Hematopoietic multipotent progenitor cell treated with erythropoietin and hydrocortisone succinate and interleukin-3 and kit ligand, for 15 days (in vitro differentiated cells): Measurements from ENCODE around the gene RDH5.

ENCODE experiments used
- DNase-seq: peaks from one replicate; pipeline ENCODE4 v3.0.0-alpha.2; 2015; ENCODE audit warnings: low spot score

RDH5 gene

DNA sequence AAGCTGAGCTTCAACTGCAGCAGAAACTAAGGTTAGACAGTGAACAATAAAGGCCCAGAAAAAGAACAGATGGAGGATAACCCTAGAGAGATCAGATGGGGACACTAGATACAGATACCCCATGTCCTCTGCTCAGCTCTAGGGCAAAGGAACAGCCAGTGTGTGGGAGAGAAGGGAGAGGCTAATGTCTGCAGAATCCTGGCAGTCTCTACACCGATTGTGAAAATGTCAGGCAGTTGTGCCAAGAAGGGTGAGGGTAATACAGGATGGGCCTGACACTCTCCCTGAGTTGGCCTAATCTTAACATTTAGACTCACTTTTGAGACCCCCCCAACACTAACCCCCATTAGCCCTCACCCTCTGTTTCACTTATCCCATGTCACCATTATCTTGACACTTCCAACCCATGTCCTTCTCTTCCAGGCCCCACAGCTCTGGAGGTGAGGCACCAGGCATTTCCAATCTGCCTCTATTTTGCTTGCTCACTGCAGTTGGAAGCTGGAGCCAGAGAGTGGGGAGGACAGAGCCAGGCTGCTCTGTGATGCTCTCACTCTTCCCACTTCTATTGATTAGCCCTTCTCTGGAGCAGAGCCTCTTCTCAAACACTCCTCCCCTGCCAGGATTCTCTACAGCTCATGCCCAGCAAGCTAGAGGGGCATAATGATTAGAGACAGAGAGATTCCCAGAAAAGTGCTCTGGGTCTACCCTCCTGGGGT is 7.3 kb upstream of the RDH5 start:
- no peak for DNase-seq

DNA sequence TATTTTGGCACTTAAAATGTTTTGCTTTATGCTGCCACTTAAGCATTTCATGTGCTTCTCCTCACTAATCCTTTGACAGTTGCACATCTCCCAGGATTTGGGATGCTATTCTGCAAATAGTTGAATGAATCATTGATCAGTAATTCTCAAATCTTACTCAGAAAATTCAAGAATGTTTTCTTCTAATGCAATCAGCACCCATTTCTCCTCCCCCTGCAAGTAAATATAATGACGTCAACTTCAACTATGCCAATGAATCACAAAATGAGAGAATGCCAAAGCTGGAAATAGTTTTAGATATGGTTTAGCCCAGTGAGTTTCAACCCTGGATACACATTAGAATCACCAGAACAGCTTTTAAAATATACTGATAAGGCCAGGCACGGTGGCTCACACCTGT is 6.5 kb upstream of the RDH5 start:
- DNase-seq, result no peak

DNA sequence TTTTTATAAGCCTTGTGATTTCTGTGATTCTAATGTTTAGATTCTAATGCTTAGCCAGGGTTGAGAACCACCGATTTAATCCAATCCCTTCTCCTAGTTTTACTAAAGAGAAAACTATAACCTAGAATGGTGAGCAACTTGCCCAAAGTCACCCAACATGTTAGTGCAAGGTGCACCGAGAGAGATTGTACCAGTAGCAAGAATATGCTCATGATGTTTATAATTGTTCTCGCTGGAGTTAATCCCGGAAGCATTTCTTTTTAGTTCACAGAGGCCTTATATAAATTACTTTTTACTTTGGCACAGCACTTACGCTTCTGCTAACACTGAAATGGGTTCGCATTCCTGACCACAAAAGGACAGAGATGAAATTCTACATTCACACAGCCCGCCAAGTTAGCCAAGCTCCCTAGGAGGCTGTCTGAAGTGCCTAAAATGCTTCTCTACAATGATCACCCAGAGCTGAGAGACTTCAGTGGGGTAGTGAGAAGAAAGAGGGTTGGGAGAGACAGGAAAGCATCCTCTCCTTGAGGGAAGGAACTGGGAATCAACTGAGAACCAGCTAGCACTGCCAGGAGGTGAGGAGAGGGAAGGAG is 4.9 kb upstream of the RDH5 start:
- no peak for DNase-seq

GRCh38 chr12:55715833-55716581 is 4.2 kb upstream of the RDH5 start, which contains the start of gene BLOC1S1:
Gene BLOC1S1 (plus strand): TSS chr12:55716046. CDS start chr12:55716052, 6 bp downstream.
- peak; percentile 93 for DNase-seq

- DNase-seq, result no peak
Measured at GRCh38 chr12:55716582-55716957, 3.6 kb upstream of the RDH5 start.

GRCh38 chr12:55717011-55718007 is 2.9 kb upstream of the RDH5 start:
- no peak for DNase-seq

DNA sequence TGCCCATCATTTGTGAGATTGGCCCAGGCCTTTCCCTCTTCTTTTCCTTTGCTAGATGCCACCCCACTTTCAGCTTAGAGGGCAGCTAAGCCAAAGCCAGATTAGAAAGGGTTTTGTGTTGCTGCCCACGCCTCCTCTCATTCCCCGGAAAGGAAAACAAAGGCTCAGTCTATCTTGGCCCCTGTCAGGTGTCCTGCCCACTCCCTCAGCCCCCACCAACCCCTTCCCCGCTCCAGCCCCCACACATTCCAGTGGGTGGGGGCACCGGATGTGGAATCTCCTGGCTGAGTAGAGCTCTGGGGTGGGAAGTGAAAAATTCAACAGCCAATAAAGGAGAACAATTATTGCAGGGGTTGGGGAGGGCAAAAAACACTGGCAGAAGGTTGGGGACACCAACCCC is 2.2 kb upstream of the RDH5 start:
- no peak for DNase-seq

- no peak for DNase-seq
Measured at GRCh38 chr12:55718624-55719275, 1.4 kb upstream of the RDH5 start.

DNA sequence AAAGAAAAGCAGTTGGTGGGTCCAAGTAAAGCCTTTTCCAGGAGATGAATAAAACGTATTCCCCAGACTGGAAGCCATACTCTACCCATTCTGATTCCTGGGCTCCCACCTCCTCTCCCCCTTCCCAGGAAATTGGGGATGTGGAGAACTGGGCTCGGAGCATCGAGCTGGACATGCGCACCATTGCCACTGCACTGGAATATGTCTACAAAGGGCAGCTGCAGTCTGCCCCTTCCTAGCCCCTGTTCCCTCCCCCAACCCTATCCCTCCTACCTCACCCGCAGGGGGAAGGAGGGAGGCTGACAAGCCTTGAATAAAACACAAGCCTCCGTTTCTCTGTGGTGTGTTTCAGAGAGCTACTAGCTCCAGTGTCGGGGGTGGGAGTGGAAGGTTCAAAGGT is 822 bp upstream of the RDH5 start:
- DNase-seq, result no peak

GRCh38 chr12:55720894-55721444 is 776 bp downstream of the RDH5 start:
- DNase-seq, result no peak

DNA sequence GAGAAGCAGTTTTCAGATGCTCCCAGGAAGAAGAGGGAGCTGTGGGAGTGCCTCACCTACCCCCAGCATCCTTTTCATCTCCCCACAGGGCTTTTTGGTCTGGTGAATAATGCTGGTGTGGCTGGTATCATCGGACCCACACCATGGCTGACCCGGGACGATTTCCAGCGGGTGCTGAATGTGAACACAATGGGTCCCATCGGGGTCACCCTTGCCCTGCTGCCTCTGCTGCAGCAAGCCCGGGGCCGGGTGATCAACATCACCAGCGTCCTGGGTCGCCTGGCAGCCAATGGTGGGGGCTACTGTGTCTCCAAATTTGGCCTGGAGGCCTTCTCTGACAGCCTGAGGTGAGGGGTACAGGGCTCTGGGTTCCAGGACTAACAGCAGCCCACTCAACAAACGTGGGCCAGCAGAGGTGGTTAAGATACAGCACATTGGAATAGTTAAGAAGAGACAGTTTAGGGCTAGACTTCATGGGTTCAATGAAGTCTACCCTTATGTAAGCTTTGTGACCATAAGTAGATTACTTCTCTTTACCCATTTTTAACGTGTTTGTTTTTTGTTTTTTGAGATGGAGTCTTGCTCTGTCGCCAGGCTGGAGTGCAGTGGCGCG is 1.5 kb downstream of the RDH5 start:
- no peak for DNase-seq

- DNase-seq, result no peak
Measured at GRCh38 chr12:55722948-55723347, 2.8 kb downstream of the RDH5 start.

DNA sequence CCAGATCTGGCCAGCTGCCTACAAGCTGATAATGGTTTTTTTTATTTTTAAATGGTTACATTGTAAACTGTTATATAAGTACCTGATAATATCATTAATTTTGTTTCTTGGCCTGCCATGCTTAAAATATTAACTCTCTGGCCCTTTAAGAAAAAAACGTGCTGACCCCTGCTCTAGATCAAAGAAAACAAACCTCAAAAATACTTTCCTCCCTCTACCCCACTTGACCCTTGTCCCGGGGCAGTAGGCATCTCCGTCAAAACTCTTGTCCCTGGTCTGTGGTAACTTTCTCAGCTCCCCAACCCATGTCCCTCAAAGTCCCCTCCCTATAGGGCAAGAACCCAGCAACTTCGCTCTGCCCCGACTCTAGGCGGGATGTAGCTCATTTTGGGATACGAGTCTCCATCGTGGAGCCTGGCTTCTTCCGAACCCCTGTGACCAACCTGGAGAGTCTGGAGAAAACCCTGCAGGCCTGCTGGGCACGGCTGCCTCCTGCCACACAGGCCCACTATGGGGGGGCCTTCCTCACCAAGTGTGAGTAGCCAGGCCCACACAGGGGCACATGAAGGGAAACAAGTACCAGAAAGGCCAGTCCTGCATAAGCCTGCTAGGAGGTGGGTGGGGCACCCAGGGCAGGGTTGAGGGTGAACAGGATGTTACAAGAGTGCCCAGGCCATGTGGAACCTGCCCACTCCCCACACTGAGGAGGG is 3.5 kb downstream of the RDH5 start:
- no peak for DNase-seq

- DNase-seq, result peak; percentile 51
Measured at GRCh38 chr12:55724226-55724939, 4.2 kb downstream of the RDH5 start.

- DNase-seq, result no peak
Measured at GRCh38 chr12:55724940-55725309, 4.7 kb downstream of the RDH5 start.

GRCh38 chr12:55725556-55725955 is 5.4 kb downstream of the RDH5 start:
- DNase-seq, result no peak

DNA sequence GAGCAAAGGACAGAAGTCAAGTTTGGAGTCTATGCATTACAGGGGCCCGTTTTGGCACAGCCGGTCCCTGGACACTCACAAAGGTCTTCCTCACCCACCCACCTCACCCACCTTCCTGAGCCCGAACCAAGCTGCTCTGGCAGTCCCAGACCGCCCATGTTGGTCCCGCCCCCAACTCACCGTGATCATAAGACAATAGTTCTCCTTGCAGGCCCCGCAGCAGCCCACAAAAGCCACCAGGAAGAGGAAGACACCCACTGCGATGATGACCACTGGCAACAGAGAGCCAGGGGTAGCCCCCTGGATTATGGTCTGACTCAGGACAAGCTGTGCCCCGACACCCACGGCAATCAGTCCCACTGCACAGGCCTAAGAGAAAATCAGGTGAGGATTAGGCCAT is 6.8 kb downstream of the RDH5 start:
- no peak for DNase-seq

DNA sequence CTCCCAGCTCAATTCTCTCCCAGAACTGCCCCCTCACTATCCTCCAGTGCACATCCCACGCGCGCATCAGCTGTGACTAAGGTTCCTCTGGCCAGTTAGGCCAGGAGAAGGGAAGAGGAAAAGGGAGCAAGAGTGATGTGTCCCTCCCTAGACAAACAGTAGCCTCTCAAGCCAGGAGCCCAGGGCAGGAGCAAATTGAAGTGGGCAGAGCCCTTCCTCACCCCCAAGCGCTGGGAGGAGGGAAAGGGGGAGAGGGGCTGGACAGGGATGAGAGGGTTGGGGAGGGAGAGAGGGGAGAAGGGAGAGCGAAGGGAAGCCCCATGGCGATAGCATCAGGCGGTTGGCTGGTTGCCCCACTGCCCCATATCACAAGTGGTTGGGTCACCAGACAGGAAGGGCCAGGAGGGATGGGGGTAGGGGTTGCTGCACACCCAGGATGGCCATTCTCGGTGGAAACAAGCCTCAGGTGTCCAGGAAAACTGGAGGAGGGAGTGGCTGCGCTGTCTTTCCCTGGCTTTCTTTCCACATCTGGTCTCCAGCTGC is 7.5 kb downstream of the RDH5 start:
- DNase-seq, result no peak
